Caco-2 (cell line): ENCODE data around the gene TLE2. TPM values are rescaled to one million over a fixed set of nuclear protein-coding genes. Genes with fewer than 3 reads are reported as not detected.
"Not testable (repeated sequence)": the region's sequence is repeated elsewhere in the genome, so short reads cannot be mapped to it uniquely, and the experiment has no call there.

Experiments
- BruUV-seq: library from RNA; stranded (reverse); fragments of 400-500 nt; replicated peaks from 2 replicates; lab custom pipeline; 2021; lab: Mats Ljungman, UMichigan
- CTCF ChIA-PET: fragments of 300-600 bp; sonication (Branson Sonifier 250); formaldehyde crosslinking; loops from one replicate; lab custom pipeline; 2022; ENCODE audit warnings: antibody characterized with exemption; lab: Charles Lee
- POLR2A ChIA-PET: fragments of 300-600 bp; sonication (Branson Sonifier 250); formaldehyde crosslinking; loops from one replicate; lab custom pipeline; 2022; ENCODE audit warnings: antibody characterized with exemption; lab: Charles Lee
- DNase-seq, 2 experiments: peaks; one replicate each; pipeline versions ENCODE4 v3.0.0 to v3.0.0-alpha.2; 2020 to 2022
- H3K27me3 ChIP-seq: replicated peaks from 2 replicates; pipeline ENCODE4 v1.6.0; 2011; ENCODE audit warnings: low read length; ENCODE audit not compliant: control insufficient read depth, insufficient read depth
- H3K36me3 ChIP-seq: 2 replicates; pipeline ENCODE4 v1.5.1; 2011; ENCODE audit warnings: low read length; ENCODE audit not compliant: control insufficient read depth, insufficient read depth
- H3K4me1 ChIP-seq: fragments of 250-450 bp; sonication (Bioruptor Pico); 2 replicates; pipeline ENCODE4 v1.5.1; 2020; ENCODE audit warnings: mild to moderate bottlenecking
- H3K4me3 ChIP-seq: 2 replicates; pipeline ENCODE4 v1.5.1; 2011; ENCODE audit warnings: low read depth, mild to moderate bottlenecking, control low read depth, low read length
- H3K9me3 ChIP-seq: fragments of 250-450 bp; sonication (Bioruptor Pico); 2 replicates; pipeline ENCODE4 v1.5.1; 2020; ENCODE audit warnings: mild to moderate bottlenecking, moderate library complexity
- H3K27ac Mint-ChIP-seq: one replicate; pipeline ENCODE4 v1.8.0; 2022; ENCODE audit warnings: mixed read lengths; ENCODE audit not compliant: unreplicated experiment
- H3K27me3 Mint-ChIP-seq: one replicate; pipeline ENCODE4 v1.8.0; 2022; ENCODE audit warnings: mixed read lengths; ENCODE audit not compliant: insufficient read depth, unreplicated experiment
- H3K36me3 Mint-ChIP-seq: one replicate; pipeline ENCODE4 v1.8.0; 2022; ENCODE audit warnings: mild to moderate bottlenecking, mixed read lengths; ENCODE audit not compliant: insufficient read depth, unreplicated experiment
- H3K4me1 Mint-ChIP-seq: one replicate; pipeline ENCODE4 v1.8.0; 2022; ENCODE audit warnings: low read depth, mixed read lengths; ENCODE audit not compliant: unreplicated experiment
- H3K4me3 Mint-ChIP-seq: one replicate; pipeline ENCODE4 v1.8.0; 2022; ENCODE audit warnings: mild to moderate bottlenecking, moderate library complexity, mixed read lengths; ENCODE audit not compliant: unreplicated experiment
- H3K9me3 Mint-ChIP-seq: one replicate; pipeline ENCODE4 v1.8.0; 2022; ENCODE audit warnings: mixed read lengths; ENCODE audit not compliant: unreplicated experiment
- intact Hi-C: fragments of 100-400 bp; cut with micrococcal nuclease; formaldehyde crosslinking; loops from one replicate; pipeline ENCODE4 v1.10.0; 2022; ENCODE audit not compliant: unreplicated experiment
- total RNA-seq: library from RNA; stranded (reverse); gene quantifications from 2 replicates; pipeline ENCODE4 v1.2.3, GENCODE V29; 2022
- TF ChIP-seq, protein P1 (sequence below), 2 experiments: fragments of 200-600 bp in 1 of 2; IDR thresholded peaks; 1 replicate in 1 of 2; 2 replicates in 1 of 2; pipeline versions ENCODE4 v1.5.1 to v1.8.0; 2011 to 2022; ENCODE audit warnings: antibody characterized with exemption in 1 of 2, control low read depth in 1 of 2, inconsistent platforms in 1 of 2, low read depth in 1 of 2, low read length in 1 of 2, mild to moderate bottlenecking in 1 of 2, moderate library complexity in 1 of 2; ENCODE audit not compliant: insufficient read depth in 1 of 2, severe bottlenecking in 1 of 2, unreplicated experiment in 1 of 2

The TLE2 gene
- total RNA-seq, 1 experiment from 2014 or later, result 31.3 TPM

GRCh38 chr19:3012621-3013262 lies 16.3 kb downstream of the TLE2 start:
- no peaks in the 10 kb centered on the region for H3K36me3 Mint-ChIP-seq
- no peak for DNase-seq
- CTCF ChIA-PET, result no interaction called here
- H3K9me3 Mint-ChIP-seq, result no peaks in the 10 kb centered on the region
- TF ChIP-seq, protein P1, sequence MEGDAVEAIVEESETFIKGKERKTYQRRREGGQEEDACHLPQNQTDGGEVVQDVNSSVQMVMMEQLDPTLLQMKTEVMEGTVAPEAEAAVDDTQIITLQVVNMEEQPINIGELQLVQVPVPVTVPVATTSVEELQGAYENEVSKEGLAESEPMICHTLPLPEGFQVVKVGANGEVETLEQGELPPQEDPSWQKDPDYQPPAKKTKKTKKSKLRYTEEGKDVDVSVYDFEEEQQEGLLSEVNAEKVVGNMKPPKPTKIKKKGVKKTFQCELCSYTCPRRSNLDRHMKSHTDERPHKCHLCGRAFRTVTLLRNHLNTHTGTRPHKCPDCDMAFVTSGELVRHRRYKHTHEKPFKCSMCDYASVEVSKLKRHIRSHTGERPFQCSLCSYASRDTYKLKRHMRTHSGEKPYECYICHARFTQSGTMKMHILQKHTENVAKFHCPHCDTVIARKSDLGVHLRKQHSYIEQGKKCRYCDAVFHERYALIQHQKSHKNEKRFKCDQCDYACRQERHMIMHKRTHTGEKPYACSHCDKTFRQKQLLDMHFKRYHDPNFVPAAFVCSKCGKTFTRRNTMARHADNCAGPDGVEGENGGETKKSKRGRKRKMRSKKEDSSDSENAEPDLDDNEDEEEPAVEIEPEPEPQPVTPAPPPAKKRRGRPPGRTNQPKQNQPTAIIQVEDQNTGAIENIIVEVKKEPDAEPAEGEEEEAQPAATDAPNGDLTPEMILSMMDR (IDR thresholded peaks at IDR 0.05; ENCODE audit: insufficient read depth in 1 of 2, low read depth in 1 of 2, low read length in 1 of 2, severe bottlenecking in 1 of 2, unreplicated experiment in 1 of 2), result no peak
- H3K27me3 Mint-ChIP-seq, result no peaks in the 10 kb centered on the region
- H3K4me3 Mint-ChIP-seq, result no peak overlapping the region
- BruUV-seq, result no TSS peak
- H3K27ac Mint-ChIP-seq, result no peak overlapping the region
- H3K4me1 Mint-ChIP-seq, result no peaks in the 10 kb centered on the region
- no peaks in the 10 kb centered on the region for H3K4me1 ChIP-seq
- H3K4me3 ChIP-seq, result no peak overlapping the region
- H3K27me3 ChIP-seq, result no peaks in the 10 kb centered on the region
- no peaks in the 10 kb centered on the region for H3K9me3 ChIP-seq
- peaks cover 2% of the 10 kb centered on the region; the same call in 1 of the 2 replicates for H3K36me3 ChIP-seq
- POLR2A ChIA-PET, result no interaction called here
- intact Hi-C loops, result no loop called here

DNA sequence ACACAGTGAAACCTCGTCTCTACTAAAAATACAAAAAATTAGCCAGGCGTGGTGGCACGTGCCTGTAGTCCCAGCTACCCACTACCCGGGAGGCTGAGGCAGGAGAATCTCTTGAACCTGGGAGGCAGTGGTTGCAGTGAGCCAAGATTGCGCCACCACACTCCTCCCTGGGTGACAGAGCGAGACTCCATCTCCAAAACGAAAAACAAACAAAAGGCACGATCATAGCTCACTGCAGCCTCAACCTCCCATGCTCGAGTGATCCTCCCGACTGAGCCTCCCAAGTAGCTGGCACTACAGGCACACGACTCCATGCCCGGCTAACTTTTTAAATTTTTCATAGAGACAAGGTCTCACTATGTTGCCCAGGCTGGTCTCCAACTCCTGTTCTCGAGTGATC lies 17.0 kb downstream of the TLE2 start:
- H3K4me3 Mint-ChIP-seq, H3K4me3 ChIP-seq, H3K27me3 ChIP-seq, H3K9me3 ChIP-seq, CTCF ChIA-PET, POLR2A ChIA-PET, H3K27ac Mint-ChIP-seq, intact Hi-C loops, BruUV-seq, H3K4me1 ChIP-seq, DNase-seq, H3K9me3 Mint-ChIP-seq, H3K27me3 Mint-ChIP-seq, H3K36me3 Mint-ChIP-seq, H3K36me3 ChIP-seq, H3K4me1 Mint-ChIP-seq: not testable (repeated sequence)

DNA sequence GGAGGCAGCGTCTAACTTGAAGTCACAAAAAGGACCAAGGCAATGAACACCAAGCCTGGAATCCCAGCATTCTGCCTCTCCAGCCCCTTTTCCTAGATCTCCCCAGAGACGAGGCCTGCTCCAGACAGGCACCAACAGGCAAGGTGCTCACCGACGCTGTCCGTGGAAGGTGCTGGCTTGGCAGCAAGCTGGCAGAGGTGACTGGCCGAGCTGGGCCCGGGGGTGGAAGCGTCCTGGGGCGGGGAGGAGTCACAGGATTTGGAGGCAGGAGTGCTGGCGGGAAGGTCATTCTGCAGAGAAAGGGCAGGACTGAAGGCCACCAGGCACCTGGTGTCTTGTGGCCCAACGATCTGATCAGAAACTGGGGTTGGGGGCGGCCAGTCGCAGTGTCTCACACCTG lies 18.2 kb downstream of the TLE2 start:
- no peak overlapping the region for H3K4me3 Mint-ChIP-seq
- no TSS peak for BruUV-seq
- TF ChIP-seq, protein P1 (IDR thresholded peaks at IDR 0.05; ENCODE audit: insufficient read depth in 1 of 2, low read depth in 1 of 2, low read length in 1 of 2, severe bottlenecking in 1 of 2, unreplicated experiment in 1 of 2), result no peak
- Histone ChIP-seq H3K36me3 (peaks cover 2% of the 10 kb centered on the region; the same call in 1 of the 2 replicates), H3K4me3 (no peak overlapping the region), H3K4me1 (no peaks in the 10 kb centered on the region), H3K9me3 (no peaks in the 10 kb centered on the region), H3K27me3 (no peaks in the 10 kb centered on the region)
- no peaks in the 10 kb centered on the region for H3K9me3 Mint-ChIP-seq
- no peaks in the 10 kb centered on the region for H3K36me3 Mint-ChIP-seq
- H3K27me3 Mint-ChIP-seq, result no peaks in the 10 kb centered on the region
- CTCF ChIA-PET, result interaction anchor here (0.6 kb wide), 1 partner anchor 48 kb away, joined by 4 read pairs; no protein-coding TSS in a partner anchor
- DNase-seq, result no peak
- POLR2A ChIA-PET, result no interaction called here
- no peak overlapping the region for H3K27ac Mint-ChIP-seq
- intact Hi-C loops, result no loop called here
- no peaks in the 10 kb centered on the region for H3K4me1 Mint-ChIP-seq
